ENCODE data around the gene SMIM13. TPM values are rescaled to one million over a fixed set of nuclear protein-coding genes. Genes with fewer than 3 reads are reported as not detected.
A peak's percentile ranks its signal among the peaks of the same experiment; 100 is the strongest.
"Not testable (repeated sequence)": the region's sequence is repeated elsewhere in the genome, so short reads cannot be mapped to it uniquely, and the experiment has no call there.

The SMIM13 gene
- polyA plus RNA-seq, 2 donors, result 2.1 to 2.9 TPM

- no peak overlapping the region for H3K27ac ChIP-seq (ENCODE audit: low read depth in 2 of 2, low read length in 1 of 2)
- H3K4me3 ChIP-seq (ENCODE audit: low read depth in 1 of 2, low read length in 2 of 2), result no peak overlapping the region
- no peaks in the 10 kb centered on the region for H3K27me3 ChIP-seq (ENCODE audit: control insufficient read depth in 1 of 2, insufficient read depth in 2 of 2, low read length in 2 of 2)
- H3K9me3 ChIP-seq (ENCODE audit: control insufficient read depth in 2 of 2, insufficient read depth in 1 of 2, low read depth in 1 of 2, low read length in 1 of 2), result no peaks in the 10 kb centered on the region
- 76 to 78% methylated on average over 9 of the region's 9 CpGs for WGBS, 2 donors
- H3K4me1 ChIP-seq (ENCODE audit: control insufficient read depth in 2 of 2, insufficient read depth in 2 of 2, low read length in 1 of 2), result no peaks in the 10 kb centered on the region
- H3K36me3 ChIP-seq (ENCODE audit: control insufficient read depth in 2 of 2, insufficient read depth in 2 of 2, low read length in 1 of 2), result no peaks in the 10 kb centered on the region
Measured at GRCh38 chr6:11111769-11112437, 18.3 kb downstream of the SMIM13 start.

GRCh38 chr6:11113038-11113437 is 19.4 kb downstream of the SMIM13 start:
- 86 to 90% methylated on average over 4 of the region's 4 CpGs for WGBS, 2 donors
- Histone ChIP-seq H3K4me3 (ENCODE audit: low read depth in 1 of 2, low read length in 2 of 2) (no peak overlapping the region), H3K27ac (ENCODE audit: low read depth in 2 of 2, low read length in 1 of 2) (no peak overlapping the region)

GRCh38 chr6:11115808-11116536 is 22.3 kb downstream of the SMIM13 start:
- not testable (repeated sequence) for H3K27me3 ChIP-seq (ENCODE audit: control insufficient read depth in 1 of 2, insufficient read depth in 2 of 2, low read length in 2 of 2); H3K36me3 ChIP-seq (ENCODE audit: control insufficient read depth in 2 of 2, insufficient read depth in 2 of 2, low read length in 1 of 2); H3K4me1 ChIP-seq (ENCODE audit: control insufficient read depth in 2 of 2, insufficient read depth in 2 of 2, low read length in 1 of 2); H3K9me3 ChIP-seq (ENCODE audit: control insufficient read depth in 2 of 2, insufficient read depth in 1 of 2, low read depth in 1 of 2, low read length in 1 of 2); H3K4me3 ChIP-seq (ENCODE audit: low read depth in 1 of 2, low read length in 2 of 2)
- 87 to 88% methylated on average over 11 of the region's 11 CpGs for WGBS, 2 donors
- peak overlapping the region in 1 of 2 donors; percentile 0 for H3K27ac ChIP-seq (ENCODE audit: low read depth in 2 of 2, low read length in 1 of 2)

More at GRCh38 chr6:11113038-11113437, 19.4 kb downstream of the SMIM13 start:
- H3K4me1 ChIP-seq (ENCODE audit: control insufficient read depth in 2 of 2, insufficient read depth in 2 of 2, low read length in 1 of 2), result no peaks in the 10 kb centered on the region
- H3K9me3 ChIP-seq (ENCODE audit: control insufficient read depth in 2 of 2, insufficient read depth in 1 of 2, low read depth in 1 of 2, low read length in 1 of 2), result no peaks in the 10 kb centered on the region
- no peaks in the 10 kb centered on the region for H3K36me3 ChIP-seq (ENCODE audit: control insufficient read depth in 2 of 2, insufficient read depth in 2 of 2, low read length in 1 of 2)
- H3K27me3 ChIP-seq (ENCODE audit: control insufficient read depth in 1 of 2, insufficient read depth in 2 of 2, low read length in 2 of 2), result no peaks in the 10 kb centered on the region

- WGBS, 2 donors, result 44% methylated on average over 4 of the region's 4 CpGs
- Histone ChIP-seq H3K36me3 (ENCODE audit: control insufficient read depth in 2 of 2, insufficient read depth in 2 of 2, low read length in 1 of 2) (no peaks in the 10 kb centered on the region), H3K9me3 (ENCODE audit: control insufficient read depth in 2 of 2, insufficient read depth in 1 of 2, low read depth in 1 of 2, low read length in 1 of 2) (no peaks in the 10 kb centered on the region), H3K4me3 (ENCODE audit: low read depth in 1 of 2, low read length in 2 of 2) (no peak overlapping the region), H3K4me1 (ENCODE audit: control insufficient read depth in 2 of 2, insufficient read depth in 2 of 2, low read length in 1 of 2) (no peaks in the 10 kb centered on the region), H3K27me3 (ENCODE audit: control insufficient read depth in 1 of 2, insufficient read depth in 2 of 2, low read length in 2 of 2) (no peaks in the 10 kb centered on the region), H3K27ac (ENCODE audit: low read depth in 2 of 2, low read length in 1 of 2) (no peak overlapping the region)
Measured at GRCh38 chr6:11120271-11121005, 26.8 kb downstream of the SMIM13 start.

GRCh38 chr6:11121851-11122250 is 28.2 kb downstream of the SMIM13 start:
- Histone ChIP-seq H3K4me3 (ENCODE audit: low read depth in 1 of 2, low read length in 2 of 2) (no peak overlapping the region), H3K9me3 (ENCODE audit: control insufficient read depth in 2 of 2, insufficient read depth in 1 of 2, low read depth in 1 of 2, low read length in 1 of 2) (no peaks in the 10 kb centered on the region), H3K4me1 (ENCODE audit: control insufficient read depth in 2 of 2, insufficient read depth in 2 of 2, low read length in 1 of 2) (no peaks in the 10 kb centered on the region), H3K27me3 (ENCODE audit: control insufficient read depth in 1 of 2, insufficient read depth in 2 of 2, low read length in 2 of 2) (no peaks in the 10 kb centered on the region), H3K27ac (ENCODE audit: low read depth in 2 of 2, low read length in 1 of 2) (no peak overlapping the region), H3K36me3 (ENCODE audit: control insufficient read depth in 2 of 2, insufficient read depth in 2 of 2, low read length in 1 of 2) (no peaks in the 10 kb centered on the region)
- 69 to 71% methylated on average over 2 of the region's 2 CpGs for WGBS, 2 donors

GRCh38 chr6:11122380-11122779 is 28.7 kb downstream of the SMIM13 start:
- no peaks in the 10 kb centered on the region for H3K36me3 ChIP-seq (ENCODE audit: control insufficient read depth in 2 of 2, insufficient read depth in 2 of 2, low read length in 1 of 2)
- no peaks in the 10 kb centered on the region for H3K4me1 ChIP-seq (ENCODE audit: control insufficient read depth in 2 of 2, insufficient read depth in 2 of 2, low read length in 1 of 2)
- no peak overlapping the region for H3K27ac ChIP-seq (ENCODE audit: low read depth in 2 of 2, low read length in 1 of 2)
- H3K4me3 ChIP-seq (ENCODE audit: low read depth in 1 of 2, low read length in 2 of 2), result no peak overlapping the region
- no peaks in the 10 kb centered on the region for H3K27me3 ChIP-seq (ENCODE audit: control insufficient read depth in 1 of 2, insufficient read depth in 2 of 2, low read length in 2 of 2)
- WGBS, 2 donors, result 79 to 83% methylated on average over 1 of the region's 1 CpG
- no peaks in the 10 kb centered on the region for H3K9me3 ChIP-seq (ENCODE audit: control insufficient read depth in 2 of 2, insufficient read depth in 1 of 2, low read depth in 1 of 2, low read length in 1 of 2)

- 92 to 96% methylated on average over 2 of the region's 2 CpGs for WGBS, 2 donors
- Histone ChIP-seq H3K36me3 (ENCODE audit: control insufficient read depth in 2 of 2, insufficient read depth in 2 of 2, low read length in 1 of 2) (peaks cover 0 to 4% of the 10 kb centered on the region in 2 donors), H3K4me1 (ENCODE audit: control insufficient read depth in 2 of 2, insufficient read depth in 2 of 2, low read length in 1 of 2) (no peaks in the 10 kb centered on the region), H3K27me3 (ENCODE audit: control insufficient read depth in 1 of 2, insufficient read depth in 2 of 2, low read length in 2 of 2) (no peaks in the 10 kb centered on the region), H3K9me3 (ENCODE audit: control insufficient read depth in 2 of 2, insufficient read depth in 1 of 2, low read depth in 1 of 2, low read length in 1 of 2) (no peaks in the 10 kb centered on the region), H3K4me3 (ENCODE audit: low read depth in 1 of 2, low read length in 2 of 2) (no peak overlapping the region), H3K27ac (ENCODE audit: low read depth in 2 of 2, low read length in 1 of 2) (no peak overlapping the region)
Measured at GRCh38 chr6:11123978-11124377, 30.3 kb downstream of the SMIM13 start.

GRCh38 chr6:11126876-11127275 is 33.2 kb downstream of the SMIM13 start:
- Histone ChIP-seq H3K4me3 (ENCODE audit: low read depth in 1 of 2, low read length in 2 of 2) (no peak overlapping the region), H3K36me3 (ENCODE audit: control insufficient read depth in 2 of 2, insufficient read depth in 2 of 2, low read length in 1 of 2) (peaks cover 0 to 4% of the 10 kb centered on the region in 2 donors), H3K9me3 (ENCODE audit: control insufficient read depth in 2 of 2, insufficient read depth in 1 of 2, low read depth in 1 of 2, low read length in 1 of 2) (no peaks in the 10 kb centered on the region), H3K27ac (ENCODE audit: low read depth in 2 of 2, low read length in 1 of 2) (no peak overlapping the region), H3K27me3 (ENCODE audit: control insufficient read depth in 1 of 2, insufficient read depth in 2 of 2, low read length in 2 of 2) (no peaks in the 10 kb centered on the region), H3K4me1 (ENCODE audit: control insufficient read depth in 2 of 2, insufficient read depth in 2 of 2, low read length in 1 of 2) (no peaks in the 10 kb centered on the region)
- WGBS, 2 donors, result 67 to 74% methylated on average over 2 of the region's 2 CpGs

- no peaks in the 10 kb centered on the region for H3K27me3 ChIP-seq (ENCODE audit: control insufficient read depth in 1 of 2, insufficient read depth in 2 of 2, low read length in 2 of 2)
- H3K9me3 ChIP-seq (ENCODE audit: control insufficient read depth in 2 of 2, insufficient read depth in 1 of 2, low read depth in 1 of 2, low read length in 1 of 2), result no peaks in the 10 kb centered on the region
- no peak overlapping the region for H3K4me3 ChIP-seq (ENCODE audit: low read depth in 1 of 2, low read length in 2 of 2)
- no peak overlapping the region for H3K27ac ChIP-seq (ENCODE audit: low read depth in 2 of 2, low read length in 1 of 2)
- no peaks in the 10 kb centered on the region for H3K4me1 ChIP-seq (ENCODE audit: control insufficient read depth in 2 of 2, insufficient read depth in 2 of 2, low read length in 1 of 2)
- 96 to 100% methylated on average over 2 of the region's 2 CpGs for WGBS, 2 donors
- peaks cover 0 to 4% of the 10 kb centered on the region in 2 donors for H3K36me3 ChIP-seq (ENCODE audit: control insufficient read depth in 2 of 2, insufficient read depth in 2 of 2, low read length in 1 of 2)
Measured at GRCh38 chr6:11128608-11129007, 35.0 kb downstream of the SMIM13 start.

All from esophagus (tissue), 2 donors.